ENCODE measurements around the gene FAM110D. TPM values are rescaled to one million over a fixed set of nuclear protein-coding genes. Genes with fewer than 3 reads are reported as not detected.

FAM110D gene
- total RNA-seq, 1 experiment from 2014 or later: not detected

GRCh38 chr1:26169669-26170471 lies 11.0 kb downstream of the FAM110D start, which contains the start of gene ZNF593:
ZNF593 (plus strand) TSS chr1:26169908; CDS start chr1:26169984, 76 bp downstream.
- ChIA-PET CTCF (interaction anchor here (0.5 to 1.6 kb wide), 8 partner anchors 25 to 247 kb away, joined by 3 to 23 read pairs (median 4); partner anchors contain the start of genes CEP85 and PDIK1L), POLR2A (ENCODE audit: unreplicated experiment) (interaction anchor here (0.6 kb wide), 2 partner anchors 58 to 938 kb away, joined by 3 to 4 read pairs; partner anchors contain the start of genes PDIK1L and SYF2)
- peak within 1 kb of the TSS; percentile 99 for H3K9ac ChIP-seq (ENCODE audit: low read length)
- DNase-seq (peak; percentile 92), ATAC-seq (peak; percentile 95)
- H3K79me2 ChIP-seq (ENCODE audit: low read length): peaks cover 19% of the 10 kb centered on the region
- H3K4me3 ChIP-seq (ENCODE audit: low read length): peak within 1 kb of the TSS; percentile 98
- H3K36me3 ChIP-seq (ENCODE audit: low read depth, low read length): no peaks in the 10 kb centered on the region
- H3K9me2 ChIP-seq (replicated peaks; ENCODE audit: low read length): no peaks in the 10 kb centered on the region
- H3K4me2 ChIP-seq (ENCODE audit: low read length): peak within 1 kb of the TSS; percentile 97
- H3K4me1 ChIP-seq (ENCODE audit: insufficient read depth, low read length): peaks cover 11% of the 10 kb centered on the region
- intact Hi-C loops (cut with micrococcal nuclease): loop anchor here (1.0 to 2.0 kb wide), 3 partner anchors 65 to 151 kb away; partner anchors contain the start of gene CEP85
- H3K27ac ChIP-seq (ENCODE audit: low read length): peak within 1 kb of the TSS; percentile 72
- H3K27me3 ChIP-seq (ENCODE audit: low read length): no peaks in the 10 kb centered on the region
- no peaks in the 10 kb centered on the region for H4K20me1 ChIP-seq (ENCODE audit: low read length)
- TF ChIP-seq EZH2 (IDR thresholded peaks at IDR 0.05; ENCODE audit: low read length, unreplicated experiment) (no peak), CTCF (conservative IDR thresholded peaks at IDR 0.05; ENCODE audit: low read depth, low read length) (peak; percentile 81)
- H2AFZ ChIP-seq (ENCODE audit: low read length): peak within 1 kb of the TSS; percentile 97
- no peaks in the 10 kb centered on the region for H3K9me3 ChIP-seq (ENCODE audit: low read length)
- no TSS peak for BruUV-seq (replicated peaks)
- H3F3A ChIP-seq (ENCODE audit: low read length, unreplicated experiment): no peaks in the 10 kb centered on the region

GRCh38 chr1:26170472-26170821 lies 11.6 kb downstream of the FAM110D start:
- no peaks in the 10 kb centered on the region for H3K9me2 ChIP-seq (replicated peaks; ENCODE audit: low read length)
- ATAC-seq (peak; percentile 12; the same call in 1 of the 2 replicates), DNase-seq (no peak)
- H3K36me3 ChIP-seq (ENCODE audit: low read depth, low read length): no peaks in the 10 kb centered on the region
- H3K27ac ChIP-seq (ENCODE audit: low read length): peak overlapping the region; percentile 72; the same call in 1 of the 2 replicates
- peak overlapping the region; percentile 99 for H3K9ac ChIP-seq (ENCODE audit: low read length)
- no peaks in the 10 kb centered on the region for H4K20me1 ChIP-seq (ENCODE audit: low read length)
- TF ChIP-seq EZH2 (IDR thresholded peaks at IDR 0.05; ENCODE audit: low read length, unreplicated experiment) (no peak), CTCF (conservative IDR thresholded peaks at IDR 0.05; ENCODE audit: low read depth, low read length) (no peak), EZH2phosphoT487 (IDR thresholded peaks at IDR 0.05; ENCODE audit: borderline replicate concordance, low read length) (no peak)
- no peaks in the 10 kb centered on the region for H3K9me3 ChIP-seq (ENCODE audit: low read length)
- H3K27me3 ChIP-seq (ENCODE audit: low read length): no peaks in the 10 kb centered on the region
- H3K4me2 ChIP-seq (ENCODE audit: low read length): peak overlapping the region; percentile 97
- H2AFZ ChIP-seq (ENCODE audit: low read length): peak overlapping the region; percentile 97
- CTCF ChIA-PET: interaction anchor here (0.7 to 1.6 kb wide), 3 partner anchors 25 to 64 kb away, joined by 4 to 23 read pairs (median 6); partner anchors contain the start of gene CEP85
- H3K4me1 ChIP-seq (ENCODE audit: insufficient read depth, low read length): peaks cover 11% of the 10 kb centered on the region
- peaks cover 19% of the 10 kb centered on the region for H3K79me2 ChIP-seq (ENCODE audit: low read length)
- H3F3A ChIP-seq (ENCODE audit: low read length, unreplicated experiment): no peaks in the 10 kb centered on the region
- intact Hi-C loops (cut with micrococcal nuclease): no loop called here
- POLR2A ChIA-PET (ENCODE audit: unreplicated experiment): interaction anchor here (0.6 kb wide), 1 partner anchor 59 kb away, joined by 3 read pairs; the partner anchor contains the start of gene PDIK1L
- H3K4me3 ChIP-seq (ENCODE audit: low read length): peak overlapping the region; percentile 98
- BruUV-seq (replicated peaks): TSS peak; percentile 88

Data from PC-3 (cell line).